NCI-H1105 (cell line): ENCODE data around the gene NPFFR1.
"Not testable (repeated sequence)": the region's sequence is repeated elsewhere in the genome, so short reads cannot be mapped to it uniquely, and the experiment has no call there.

Source experiments
- DNase-seq: peaks from one replicate; lab custom pipeline; 2025; lab: John Stamatoyannopoulos, UW

Gene NPFFR1

DNA sequence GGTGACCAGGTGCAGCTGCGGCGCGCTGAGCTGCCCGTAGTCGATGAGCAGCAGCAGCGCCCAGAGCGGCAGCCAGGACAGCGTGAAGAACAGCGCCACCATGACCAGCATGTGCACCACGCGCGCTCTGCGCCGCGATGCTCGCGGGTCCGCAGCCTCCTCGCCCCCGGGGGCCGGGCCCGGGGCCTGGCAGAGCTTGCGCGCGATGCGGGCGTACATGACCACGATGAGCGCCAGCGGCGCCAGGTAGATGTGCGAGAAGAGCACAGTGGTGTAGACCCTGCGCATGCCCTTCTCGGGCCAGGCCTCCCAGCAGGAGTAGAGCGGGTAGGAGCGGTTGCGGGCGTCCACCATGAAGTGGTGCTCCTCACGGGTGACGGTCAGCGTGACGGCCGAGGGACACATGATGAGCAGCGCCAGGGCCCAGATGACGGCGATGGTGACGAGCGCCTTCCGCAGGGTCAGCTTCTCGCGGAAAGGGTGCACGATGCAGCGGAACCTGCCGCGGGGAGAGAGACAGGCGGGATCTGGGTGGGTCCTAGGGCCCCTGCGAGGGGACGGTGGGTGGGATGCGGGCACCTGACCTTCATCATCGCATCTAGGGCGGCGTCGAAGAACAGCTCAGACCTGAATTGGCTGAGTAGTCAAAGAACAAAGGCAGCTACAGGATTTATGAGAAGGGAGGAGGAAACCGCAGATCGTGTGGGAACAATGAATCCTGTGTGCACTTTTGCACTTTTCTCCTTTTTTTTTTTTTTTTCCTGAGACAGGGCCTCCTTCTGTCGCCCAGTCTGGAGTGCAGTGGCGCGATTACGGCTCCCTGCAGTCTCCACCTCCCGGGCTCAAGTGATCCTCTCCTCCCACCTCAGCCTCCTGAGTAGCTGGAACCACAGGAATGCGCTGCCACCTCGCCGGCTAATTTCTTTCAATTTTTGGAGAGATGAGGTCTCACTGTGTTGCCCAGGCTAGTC is 28.2 kb downstream of the NPFFR1 start:
- DNase-seq = no peak

GRCh38 chr10:70254778-70255328 is 29.0 kb downstream of the NPFFR1 start:
- no peak for DNase-seq

GRCh38 chr10:70253878-70254765 is 29.7 kb downstream of the NPFFR1 start:
- no peak for DNase-seq

- no peak for DNase-seq
These were observed 32.7 kb downstream of the NPFFR1 start for GRCh38 chr10:70250961-70251680.

GRCh38 chr10:70247360-70247759 is 36.4 kb downstream of the NPFFR1 start:
- no peak for DNase-seq

GRCh38 chr10:70241081-70241480 is 42.7 kb downstream of the NPFFR1 start:
- no peak for DNase-seq

- not testable (repeated sequence) for DNase-seq
These were observed 43.8 kb downstream of the NPFFR1 start for GRCh38 chr10:70239986-70240385.

GRCh38 chr10:70239077-70239976 is 44.5 kb downstream of the NPFFR1 start:
- not testable (repeated sequence) for DNase-seq

GRCh38 chr10:70237958-70238536 is 45.8 kb downstream of the NPFFR1 start:
- DNase-seq = not testable (repeated sequence)

DNA sequence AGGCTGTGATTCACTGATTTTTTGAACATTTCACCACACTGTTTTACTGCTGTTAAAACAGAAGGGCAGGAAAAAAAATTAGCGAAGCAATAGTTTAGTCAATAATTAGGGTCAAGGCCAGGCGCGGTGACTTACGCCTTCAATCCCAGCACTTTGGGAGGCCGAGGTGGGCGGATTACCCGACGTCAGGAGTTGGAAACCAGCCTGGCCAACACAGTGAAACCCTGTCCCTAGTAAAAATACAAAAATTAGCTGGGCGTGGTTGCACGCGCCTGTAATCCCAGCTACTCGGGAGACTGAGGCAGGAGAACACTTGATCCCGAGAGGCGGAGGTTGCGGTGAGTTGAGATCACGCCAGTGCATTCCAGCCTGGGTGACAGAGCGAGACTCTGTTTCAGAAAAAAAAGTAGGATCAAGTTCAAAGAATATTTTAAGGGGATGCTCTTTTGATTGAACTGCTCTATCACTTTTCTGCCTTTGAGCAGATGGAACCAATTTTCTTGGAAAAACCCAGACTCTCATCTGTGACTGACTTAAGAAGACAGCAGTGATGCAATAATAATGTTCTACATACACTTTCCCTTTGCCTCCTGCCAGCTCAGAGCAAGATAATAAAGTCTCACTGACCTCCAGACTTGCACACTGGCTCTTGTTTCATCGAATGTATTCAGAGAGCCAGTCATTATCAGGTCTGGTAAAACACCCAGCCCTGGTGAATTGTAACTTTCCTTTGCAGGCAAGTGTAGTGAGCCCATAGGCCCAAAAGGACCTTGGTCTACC is 48.9 kb downstream of the NPFFR1 start:
- DNase-seq = no peak

- no peak for DNase-seq
These were observed 49.9 kb downstream of the NPFFR1 start for GRCh38 chr10:70233939-70234300.

GRCh38 chr10:70233109-70233938 is 50.5 kb downstream of the NPFFR1 start, which contains the start of gene PPA1:
Gene PPA1 (minus strand): TSS chr10:70233429. CDS start chr10:70233327, 102 bp downstream.
- peak; percentile 80 for DNase-seq

GRCh38 chr10:70232859-70233108 is 51.0 kb downstream of the NPFFR1 start:
- no peak for DNase-seq

GRCh38 chr10:70232155-70232858 is 51.5 kb downstream of the NPFFR1 start:
- DNase-seq = peak; percentile 26

DNA sequence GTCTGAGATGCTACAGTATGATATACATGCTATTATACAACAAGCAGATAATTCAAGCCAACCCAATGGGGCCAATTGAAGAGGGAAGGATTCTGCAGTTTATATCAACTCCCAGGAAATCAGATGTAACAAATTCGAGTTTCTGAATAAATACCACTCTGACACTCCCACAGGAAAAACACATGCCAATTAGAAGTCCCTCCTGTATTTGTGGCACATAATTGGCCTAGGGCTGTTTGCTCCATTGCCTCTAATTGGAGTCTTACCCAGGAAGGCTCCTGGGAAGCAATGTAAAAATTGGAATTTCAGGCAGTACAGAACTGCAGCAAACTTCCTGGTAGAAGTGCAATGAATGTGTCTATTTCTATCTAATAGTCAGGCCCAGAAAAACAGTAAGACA is 55.3 kb downstream of the NPFFR1 start:
- no peak for DNase-seq

- no peak for DNase-seq
These were observed 56.1 kb downstream of the NPFFR1 start for GRCh38 chr10:70227548-70228320.

DNA sequence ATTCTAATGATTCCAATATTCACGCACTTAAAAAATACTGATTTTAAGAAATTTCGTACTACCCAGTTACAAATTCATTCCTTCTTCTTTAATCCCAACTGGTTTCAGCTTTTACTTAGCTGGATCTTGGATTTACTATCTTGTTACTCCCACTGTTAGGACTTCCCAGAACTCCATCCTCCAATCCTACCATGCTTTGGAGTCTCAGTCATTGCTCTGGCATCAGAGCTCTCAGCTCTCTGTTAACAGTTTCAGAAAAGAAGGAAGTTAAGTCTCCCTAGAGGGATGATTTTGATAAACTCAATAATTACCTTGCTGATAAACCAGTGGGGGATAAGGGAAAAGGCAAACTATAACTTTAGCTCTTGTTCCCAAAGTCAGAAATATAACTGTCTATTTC is 60.1 kb downstream of the NPFFR1 start:
- DNase-seq = no peak
